ENCODE results near the gene LCN10.

The LCN10 gene

DNA sequence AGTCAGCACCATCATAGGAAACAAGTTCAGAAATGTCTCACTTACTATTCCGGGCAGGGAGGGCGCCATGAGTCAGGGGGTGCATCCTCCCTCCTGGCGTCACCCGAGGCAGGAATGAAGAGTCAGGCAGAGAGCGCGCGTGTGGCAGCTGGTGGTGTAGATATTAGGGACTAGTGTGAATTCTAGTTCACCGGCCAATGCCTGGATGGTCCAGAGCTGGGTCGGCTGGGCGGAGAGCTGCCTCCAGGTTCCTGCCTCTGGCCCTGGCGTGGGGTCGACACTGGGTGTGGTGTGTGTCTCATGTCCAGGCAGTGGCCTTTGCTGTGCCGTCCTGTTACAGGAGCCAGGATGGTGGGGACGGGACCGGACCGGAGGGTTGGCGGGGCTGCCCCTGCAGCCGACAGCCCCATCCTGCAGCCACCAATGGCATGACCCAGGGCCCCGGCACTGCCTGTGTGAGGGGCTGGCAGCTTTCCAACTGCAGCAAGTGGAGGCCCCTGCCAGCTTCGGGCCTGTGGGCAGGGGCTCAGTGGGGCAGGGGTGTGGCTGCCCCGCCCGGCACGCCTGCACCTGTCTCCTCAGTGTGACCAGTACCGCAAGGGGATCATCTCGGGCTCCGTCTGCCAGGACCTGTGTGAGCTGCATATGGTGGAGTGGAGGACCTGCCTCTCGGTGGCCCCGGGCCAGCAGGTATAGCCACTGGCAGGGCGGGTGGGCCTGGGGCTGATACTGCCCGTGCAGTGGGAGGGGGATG, 21.2 kb downstream of the LCN10 start:
- H3K4me2 ChIP-seq (ENCODE audit: low read length): no peak overlapping the region
- peaks cover 46% of the 10 kb centered on the region for H3K36me3 ChIP-seq (ENCODE audit: insufficient read depth, low read length)
- H3K4me1 ChIP-seq (ENCODE audit: insufficient read depth, low read length, severe bottlenecking): peaks cover 11% of the 10 kb centered on the region
- H4K20me1 ChIP-seq (ENCODE audit: insufficient read depth, low read length): no peaks in the 10 kb centered on the region
- no peaks in the 10 kb centered on the region for H3F3A ChIP-seq (ENCODE audit: insufficient read depth, low read length)
- TF ChIP-seq EZH2 (IDR thresholded peaks at IDR 0.05; ENCODE audit: borderline replicate concordance, low read length): no peak
- TF ChIP-seq, protein P1, sequence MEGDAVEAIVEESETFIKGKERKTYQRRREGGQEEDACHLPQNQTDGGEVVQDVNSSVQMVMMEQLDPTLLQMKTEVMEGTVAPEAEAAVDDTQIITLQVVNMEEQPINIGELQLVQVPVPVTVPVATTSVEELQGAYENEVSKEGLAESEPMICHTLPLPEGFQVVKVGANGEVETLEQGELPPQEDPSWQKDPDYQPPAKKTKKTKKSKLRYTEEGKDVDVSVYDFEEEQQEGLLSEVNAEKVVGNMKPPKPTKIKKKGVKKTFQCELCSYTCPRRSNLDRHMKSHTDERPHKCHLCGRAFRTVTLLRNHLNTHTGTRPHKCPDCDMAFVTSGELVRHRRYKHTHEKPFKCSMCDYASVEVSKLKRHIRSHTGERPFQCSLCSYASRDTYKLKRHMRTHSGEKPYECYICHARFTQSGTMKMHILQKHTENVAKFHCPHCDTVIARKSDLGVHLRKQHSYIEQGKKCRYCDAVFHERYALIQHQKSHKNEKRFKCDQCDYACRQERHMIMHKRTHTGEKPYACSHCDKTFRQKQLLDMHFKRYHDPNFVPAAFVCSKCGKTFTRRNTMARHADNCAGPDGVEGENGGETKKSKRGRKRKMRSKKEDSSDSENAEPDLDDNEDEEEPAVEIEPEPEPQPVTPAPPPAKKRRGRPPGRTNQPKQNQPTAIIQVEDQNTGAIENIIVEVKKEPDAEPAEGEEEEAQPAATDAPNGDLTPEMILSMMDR (IDR thresholded peaks at IDR 0.05; ENCODE audit: low read length): no peak
- H2AFZ ChIP-seq (ENCODE audit: low read length): no peak overlapping the region
- no peaks in the 10 kb centered on the region for H3K9me2 ChIP-seq (ENCODE audit: low read depth, low read length)
- H3K9me3 ChIP-seq (ENCODE audit: low read length): no peaks in the 10 kb centered on the region
- no peak overlapping the region for H3K4me3 ChIP-seq (ENCODE audit: low read depth, low read length, poor library complexity, severe bottlenecking)
- H3K79me2 ChIP-seq (ENCODE audit: insufficient read depth, low read length): no peaks in the 10 kb centered on the region
- H3K27me3 ChIP-seq (ENCODE audit: insufficient read depth, low read length): 0 out of 2 replicates have a peak, but pooled peaks cover 8% of the 10 kb centered on the region
- H3K27ac ChIP-seq (ENCODE audit: low read depth, low read length, poor library complexity, severe bottlenecking): no peak overlapping the region
- no peak overlapping the region for H3K9ac ChIP-seq (ENCODE audit: low read length)

DNA sequence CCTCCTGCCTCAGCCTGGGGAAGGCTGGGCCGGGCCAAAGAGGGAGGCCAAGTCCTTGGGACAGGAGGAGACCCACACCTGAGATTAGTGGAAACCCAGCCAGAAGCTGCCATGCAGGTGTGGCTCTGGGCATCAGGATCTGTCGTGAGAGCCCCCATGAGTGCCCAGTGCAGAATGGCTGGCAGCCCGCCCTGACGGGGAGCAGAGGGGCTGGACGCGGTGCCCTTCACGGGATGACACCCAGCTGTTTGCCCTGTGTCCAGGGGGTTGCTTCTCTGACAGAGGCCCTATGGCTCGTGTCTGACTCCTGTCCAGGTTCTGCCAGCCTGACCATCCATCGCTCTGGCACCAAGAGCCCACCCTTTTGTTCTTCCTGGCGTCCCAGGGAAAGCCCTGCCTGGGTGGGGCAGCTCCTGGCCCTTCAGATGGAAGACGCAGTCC, 21.8 kb downstream of the LCN10 start:
- no peak for TF ChIP-seq EZH2 (IDR thresholded peaks at IDR 0.05; ENCODE audit: borderline replicate concordance, low read length)
- TF ChIP-seq, protein P1 (IDR thresholded peaks at IDR 0.05; ENCODE audit: low read length): no peak
- no peaks in the 10 kb centered on the region for H3K9me2 ChIP-seq (ENCODE audit: low read depth, low read length)
- no peaks in the 10 kb centered on the region for H3K9me3 ChIP-seq (ENCODE audit: low read length)
- H3F3A ChIP-seq (ENCODE audit: insufficient read depth, low read length): no peaks in the 10 kb centered on the region
- peaks cover 5% of the 10 kb centered on the region for H3K4me1 ChIP-seq (ENCODE audit: insufficient read depth, low read length, severe bottlenecking)
- H3K9ac ChIP-seq (ENCODE audit: low read length): no peak overlapping the region
- H3K79me2 ChIP-seq (ENCODE audit: insufficient read depth, low read length): no peaks in the 10 kb centered on the region
- H3K27me3 ChIP-seq (ENCODE audit: insufficient read depth, low read length): 0 out of 2 replicates have a peak, but pooled peaks cover 8% of the 10 kb centered on the region
- no peak overlapping the region for H3K4me2 ChIP-seq (ENCODE audit: low read length)
- H3K27ac ChIP-seq (ENCODE audit: low read depth, low read length, poor library complexity, severe bottlenecking): no peak overlapping the region
- no peak overlapping the region for H3K4me3 ChIP-seq (ENCODE audit: low read depth, low read length, poor library complexity, severe bottlenecking)
- peaks cover 40% of the 10 kb centered on the region for H3K36me3 ChIP-seq (ENCODE audit: insufficient read depth, low read length)
- H2AFZ ChIP-seq (ENCODE audit: low read length): no peak overlapping the region
- H4K20me1 ChIP-seq (ENCODE audit: insufficient read depth, low read length): no peaks in the 10 kb centered on the region

GRCh38 chr9:136720251-136720897, 22.4 kb downstream of the LCN10 start:
- H3K4me2 ChIP-seq (ENCODE audit: low read length): no peak overlapping the region
- no peak overlapping the region for H3K4me3 ChIP-seq (ENCODE audit: low read depth, low read length, poor library complexity, severe bottlenecking)
- no peaks in the 10 kb centered on the region for H3K79me2 ChIP-seq (ENCODE audit: insufficient read depth, low read length)
- H3K36me3 ChIP-seq (ENCODE audit: insufficient read depth, low read length): peaks cover 35% of the 10 kb centered on the region
- no peak for TF ChIP-seq EZH2 (IDR thresholded peaks at IDR 0.05; ENCODE audit: borderline replicate concordance, low read length)
- no peak overlapping the region for H3K9ac ChIP-seq (ENCODE audit: low read length)
- H3K27me3 ChIP-seq (ENCODE audit: insufficient read depth, low read length): 0 out of 2 replicates have a peak, but pooled peaks cover 8% of the 10 kb centered on the region
- H3F3A ChIP-seq (ENCODE audit: insufficient read depth, low read length): no peaks in the 10 kb centered on the region
- no peak overlapping the region for H3K27ac ChIP-seq (ENCODE audit: low read depth, low read length, poor library complexity, severe bottlenecking)
- no peaks in the 10 kb centered on the region for H3K9me2 ChIP-seq (ENCODE audit: low read depth, low read length)
- no peak overlapping the region for H2AFZ ChIP-seq (ENCODE audit: low read length)
- no peaks in the 10 kb centered on the region for H3K9me3 ChIP-seq (ENCODE audit: low read length)
- H4K20me1 ChIP-seq (ENCODE audit: insufficient read depth, low read length): no peaks in the 10 kb centered on the region
- no peaks in the 10 kb centered on the region for H3K4me1 ChIP-seq (ENCODE audit: insufficient read depth, low read length, severe bottlenecking)
